ENCODE data around the gene SORBS1.

Gene SORBS1

GRCh38 chr10:95293631-95294030 is 267.5 kb downstream of the SORBS1 start:
- peaks cover 50% of the 10 kb centered on the region for H3K27me3 ChIP-seq (ENCODE audit: control insufficient read depth, insufficient read depth, low read length)
- H3K4me3 ChIP-seq (ENCODE audit: low read depth, low read length), result no peak overlapping the region
- no peak overlapping the region for H3K27ac ChIP-seq (ENCODE audit: low read depth, low read length)
- no peaks in the 10 kb centered on the region for H3K36me3 ChIP-seq (ENCODE audit: control insufficient read depth, insufficient read depth, low read length)
- peaks cover 19% of the 10 kb centered on the region for H3K4me1 ChIP-seq (ENCODE audit: control insufficient read depth, insufficient read depth, low read length)
- H3K9ac ChIP-seq (ENCODE audit: low read depth, low read length), result no peak overlapping the region
- H3K9me3 ChIP-seq (ENCODE audit: control insufficient read depth, insufficient read depth, low read length), result no peaks in the 10 kb centered on the region

- H3K36me3 ChIP-seq (ENCODE audit: control insufficient read depth, insufficient read depth, low read length), result peaks cover 5% of the 10 kb centered on the region; the same call in 1 of the 2 replicates
- peak overlapping the region; percentile 88 for H3K4me3 ChIP-seq (ENCODE audit: low read depth, low read length)
- H3K4me1 ChIP-seq (ENCODE audit: control insufficient read depth, insufficient read depth, low read length), result peaks cover 36% of the 10 kb centered on the region
- no peak overlapping the region for H3K9ac ChIP-seq (ENCODE audit: low read depth, low read length)
- no peaks in the 10 kb centered on the region for H3K9me3 ChIP-seq (ENCODE audit: control insufficient read depth, insufficient read depth, low read length)
- H3K27me3 ChIP-seq (ENCODE audit: control insufficient read depth, insufficient read depth, low read length), result peaks cover 40% of the 10 kb centered on the region
- H3K27ac ChIP-seq (ENCODE audit: low read depth, low read length), result no peak overlapping the region
These were observed 269.7 kb downstream of the SORBS1 start for GRCh38 chr10:95291365-95292039.

- H3K9ac ChIP-seq (ENCODE audit: low read depth, low read length), result peak within 1 kb of the TSS; percentile 76
- peaks cover 32% of the 10 kb centered on the region for H3K27me3 ChIP-seq (ENCODE audit: control insufficient read depth, insufficient read depth, low read length)
- H3K4me1 ChIP-seq (ENCODE audit: control insufficient read depth, insufficient read depth, low read length), result peaks cover 38% of the 10 kb centered on the region
- no peaks in the 10 kb centered on the region for H3K9me3 ChIP-seq (ENCODE audit: control insufficient read depth, insufficient read depth, low read length)
- H3K4me3 ChIP-seq (ENCODE audit: low read depth, low read length), result peak within 1 kb of the TSS; percentile 88
- H3K27ac ChIP-seq (ENCODE audit: low read depth, low read length), result peak within 1 kb of the TSS; percentile 45
- peaks cover 7% of the 10 kb centered on the region; the same call in 1 of the 2 replicates for H3K36me3 ChIP-seq (ENCODE audit: control insufficient read depth, insufficient read depth, low read length)
These were observed 270.5 kb downstream of the SORBS1 start, which contains the start of gene PDLIM1 for GRCh38 chr10:95290461-95291364. Gene PDLIM1 (minus strand): TSS chr10:95291003. CDS start chr10:95290915, 88 bp downstream.

GRCh38 chr10:95289921-95290421 is 271.2 kb downstream of the SORBS1 start:
- peak overlapping the region; percentile 42 for H3K9ac ChIP-seq (ENCODE audit: low read depth, low read length)
- no peak overlapping the region for H3K27ac ChIP-seq (ENCODE audit: low read depth, low read length)
- H3K4me3 ChIP-seq (ENCODE audit: low read depth, low read length), result peak overlapping the region; percentile 88

GRCh38 chr10:95289003-95289920 is 271.9 kb downstream of the SORBS1 start:
- H3K4me3 ChIP-seq (ENCODE audit: low read depth, low read length), result peak overlapping the region; percentile 88
- H3K9ac ChIP-seq (ENCODE audit: low read depth, low read length), result peak overlapping the region; percentile 42; the same call in 1 of the 2 replicates
- H3K36me3 ChIP-seq (ENCODE audit: control insufficient read depth, insufficient read depth, low read length), result peaks cover 16% of the 10 kb centered on the region; the same call in 1 of the 2 replicates
- H3K4me1 ChIP-seq (ENCODE audit: control insufficient read depth, insufficient read depth, low read length), result peaks cover 31% of the 10 kb centered on the region
- no peak overlapping the region for H3K27ac ChIP-seq (ENCODE audit: low read depth, low read length)
- no peaks in the 10 kb centered on the region for H3K9me3 ChIP-seq (ENCODE audit: control insufficient read depth, insufficient read depth, low read length)
- H3K27me3 ChIP-seq (ENCODE audit: control insufficient read depth, insufficient read depth, low read length), result peaks cover 17% of the 10 kb centered on the region

More at GRCh38 chr10:95289921-95290421, 271.2 kb downstream of the SORBS1 start:
- H3K4me1 ChIP-seq (ENCODE audit: control insufficient read depth, insufficient read depth, low read length), result peaks cover 36% of the 10 kb centered on the region
- peaks cover 24% of the 10 kb centered on the region for H3K27me3 ChIP-seq (ENCODE audit: control insufficient read depth, insufficient read depth, low read length)
- peaks cover 14% of the 10 kb centered on the region; the same call in 1 of the 2 replicates for H3K36me3 ChIP-seq (ENCODE audit: control insufficient read depth, insufficient read depth, low read length)
- no peaks in the 10 kb centered on the region for H3K9me3 ChIP-seq (ENCODE audit: control insufficient read depth, insufficient read depth, low read length)

- Histone ChIP-seq H3K27ac (ENCODE audit: low read depth, low read length) (no peak overlapping the region), H3K4me1 (ENCODE audit: control insufficient read depth, insufficient read depth, low read length) (peaks cover 31% of the 10 kb centered on the region), H3K4me3 (ENCODE audit: low read depth, low read length) (peak overlapping the region; percentile 88), H3K9me3 (ENCODE audit: control insufficient read depth, insufficient read depth, low read length) (no peaks in the 10 kb centered on the region), H3K9ac (ENCODE audit: low read depth, low read length) (no peak overlapping the region), H3K27me3 (ENCODE audit: control insufficient read depth, insufficient read depth, low read length) (peaks cover 8% of the 10 kb centered on the region), H3K36me3 (ENCODE audit: control insufficient read depth, insufficient read depth, low read length) (peaks cover 19% of the 10 kb centered on the region)
These were observed 272.9 kb downstream of the SORBS1 start for GRCh38 chr10:95288303-95288702.

- Histone ChIP-seq H3K9me3 (ENCODE audit: control insufficient read depth, insufficient read depth, low read length) (no peaks in the 10 kb centered on the region), H3K4me1 (ENCODE audit: control insufficient read depth, insufficient read depth, low read length) (peaks cover 32% of the 10 kb centered on the region)
These were observed 273.9 kb downstream of the SORBS1 start for GRCh38 chr10:95287281-95287680.

GRCh38 chr10:95286707-95287106 is 274.5 kb downstream of the SORBS1 start:
- Histone ChIP-seq H3K4me1 (ENCODE audit: control insufficient read depth, insufficient read depth, low read length) (peaks cover 36% of the 10 kb centered on the region), H3K27me3 (ENCODE audit: control insufficient read depth, insufficient read depth, low read length) (peaks cover 6% of the 10 kb centered on the region), H3K9me3 (ENCODE audit: control insufficient read depth, insufficient read depth, low read length) (no peaks in the 10 kb centered on the region), H3K4me3 (ENCODE audit: low read depth, low read length) (no peak overlapping the region), H3K9ac (ENCODE audit: low read depth, low read length) (no peak overlapping the region), H3K36me3 (ENCODE audit: control insufficient read depth, insufficient read depth, low read length) (peaks cover 21% of the 10 kb centered on the region), H3K27ac (ENCODE audit: low read depth, low read length) (no peak overlapping the region)

More at GRCh38 chr10:95287281-95287680, 273.9 kb downstream of the SORBS1 start:
- no peak overlapping the region for H3K9ac ChIP-seq (ENCODE audit: low read depth, low read length)
- H3K36me3 ChIP-seq (ENCODE audit: control insufficient read depth, insufficient read depth, low read length), result peaks cover 21% of the 10 kb centered on the region
- H3K27me3 ChIP-seq (ENCODE audit: control insufficient read depth, insufficient read depth, low read length), result peaks cover 7% of the 10 kb centered on the region
- no peak overlapping the region for H3K4me3 ChIP-seq (ENCODE audit: low read depth, low read length)
- H3K27ac ChIP-seq (ENCODE audit: low read depth, low read length), result no peak overlapping the region

GRCh38 chr10:95285556-95285955 is 275.6 kb downstream of the SORBS1 start:
- Histone ChIP-seq H3K36me3 (ENCODE audit: control insufficient read depth, insufficient read depth, low read length) (peaks cover 21% of the 10 kb centered on the region), H3K27ac (ENCODE audit: low read depth, low read length) (no peak overlapping the region), H3K9ac (ENCODE audit: low read depth, low read length) (no peak overlapping the region), H3K9me3 (ENCODE audit: control insufficient read depth, insufficient read depth, low read length) (no peaks in the 10 kb centered on the region), H3K4me1 (ENCODE audit: control insufficient read depth, insufficient read depth, low read length) (peaks cover 41% of the 10 kb centered on the region), H3K27me3 (ENCODE audit: control insufficient read depth, insufficient read depth, low read length) (no peaks in the 10 kb centered on the region), H3K4me3 (ENCODE audit: low read depth, low read length) (no peak overlapping the region)

GRCh38 chr10:95284807-95285206 is 276.4 kb downstream of the SORBS1 start:
- H3K36me3 ChIP-seq (ENCODE audit: control insufficient read depth, insufficient read depth, low read length), result peaks cover 21% of the 10 kb centered on the region
- H3K9ac ChIP-seq (ENCODE audit: low read depth, low read length), result no peak overlapping the region
- H3K4me3 ChIP-seq (ENCODE audit: low read depth, low read length), result no peak overlapping the region
- H3K27me3 ChIP-seq (ENCODE audit: control insufficient read depth, insufficient read depth, low read length), result no peaks in the 10 kb centered on the region
- H3K4me1 ChIP-seq (ENCODE audit: control insufficient read depth, insufficient read depth, low read length), result peaks cover 39% of the 10 kb centered on the region
- no peak overlapping the region for H3K27ac ChIP-seq (ENCODE audit: low read depth, low read length)
- no peaks in the 10 kb centered on the region for H3K9me3 ChIP-seq (ENCODE audit: control insufficient read depth, insufficient read depth, low read length)

Measured in HUES48 (cell line).